HCT116 (cell line): ENCODE measurements around the gene C11orf68. TPM values are rescaled to one million over a fixed set of nuclear protein-coding genes. Genes with fewer than 3 reads are reported as not detected.

Source experiments
- ATAC-seq: fragments of 200-7000 bp; cut with Tn5 transposase; 2 replicates; pipeline ENCODE4 v1.9.1; 2020; ENCODE audit warnings: mild to moderate bottlenecking, moderate library complexity
- BruUV-seq: library from RNA; stranded (reverse); fragments of 400-500 nt; replicated peaks from 2 replicates; lab custom pipeline; 2021; lab: Mats Ljungman, UMichigan
- CTCF ChIA-PET: fragments of 300-600 bp; sonication (Branson Sonifier 250); formaldehyde crosslinking; loops from one replicate; lab custom pipeline; 2021; ENCODE audit warnings: antibody characterized with exemption; lab: Charles Lee
- POLR2A ChIA-PET: fragments of 300-600, 350-600 bp; sonication (Branson Sonifier 250); formaldehyde crosslinking; loops from one replicate; lab custom pipeline; 2021; ENCODE audit warnings: antibody characterized with exemption; lab: Charles Lee
- RAD21 ChIA-PET, 2 experiments: fragments of 300-600 bp; sonication (Branson Sonifier 250); formaldehyde crosslinking; loops; one replicate each; lab custom pipeline; 2023; ENCODE audit warnings: low total read pairs in 2 of 2; ENCODE audit not compliant: uncharacterized antibody in 2 of 2, unreplicated experiment in 2 of 2, low non-redundant PET in 1 of 2; lab: Charles Lee
- DNase-seq: peaks from one replicate; pipeline ENCODE4 v3.0.0-alpha.2; 2010; ENCODE audit warnings: low read depth, low spot score
- H2AFZ ChIP-seq: fragments of 200-600 bp; shearing (Covaris generic), sonication (generic); 2 replicates; pipeline ENCODE4 v1.6.1; 2017; ENCODE audit warnings: low read depth, mixed run types, mixed read lengths, antibody characterized with exemption, low read length; ENCODE audit not compliant: poor library complexity, severe bottlenecking
- H3K27ac ChIP-seq: 2 replicates; pipeline ENCODE4 v1.5.1; 2012; ENCODE audit warnings: low read depth, low read length
- H3K27me3 ChIP-seq: fragments of 200-600 bp; sonication (generic); 2 replicates; pipeline ENCODE4 v1.6.1; 2016; ENCODE audit warnings: mixed run types, low read length, mixed read lengths; ENCODE audit not compliant: insufficient read depth
- H3K36me3 ChIP-seq, 2 experiments: fragments of 200-500 bp in 1 of 2; fragments of 200-600 bp in 1 of 2; sonication (Bioruptor generic) in 1 of 2; sonication (generic) in 1 of 2; 2 replicates each; pipeline versions ENCODE4 v1.5.1 to v1.6.1; 2014 to 2016; ENCODE audit warnings: low read length in 2 of 2, inconsistent platforms in 1 of 2, mixed read lengths in 1 of 2, mixed run types in 1 of 2; ENCODE audit not compliant: insufficient read depth in 2 of 2, control insufficient read depth in 1 of 2
- H3K4me1 ChIP-seq, 2 experiments: fragments of 200-600 bp in 1 of 2; sonication (generic) in 1 of 2; 2 replicates each; pipeline versions ENCODE4 v1.5.1 to v1.6.1; 2012 to 2017; ENCODE audit warnings: low read length in 2 of 2, inconsistent platforms in 1 of 2, mild to moderate bottlenecking in 1 of 2, mixed read lengths in 1 of 2, mixed run types in 1 of 2, moderate library complexity in 1 of 2; ENCODE audit not compliant: insufficient read depth in 2 of 2, control insufficient read depth in 1 of 2
- H3K4me2 ChIP-seq: fragments of 200-600 bp; sonication (generic); 2 replicates; pipeline ENCODE4 v1.6.1; 2017; ENCODE audit warnings: mixed run types, low read length, mixed read lengths
- H3K4me3 ChIP-seq, 2 experiments: fragments of 200-600 bp in 1 of 2; sonication (generic) in 1 of 2; replicated peaks in 1 of 2; 2 replicates each; pipeline ENCODE4 v1.5.1; 2011 to 2016; ENCODE audit warnings: low read length in 2 of 2, control low read depth in 1 of 2, low read depth in 1 of 2, mild to moderate bottlenecking in 1 of 2, mixed read lengths in 1 of 2, mixed run types in 1 of 2
- H3K79me2 ChIP-seq: fragments of 200-600 bp; sonication (generic); 2 replicates; pipeline ENCODE4 v1.6.1; 2017; ENCODE audit warnings: mild to moderate bottlenecking, mixed run types, low read length, moderate library complexity, mixed read lengths; ENCODE audit not compliant: insufficient read depth
- H3K9ac ChIP-seq: fragments of 200-600 bp; sonication (generic); 2 replicates; pipeline ENCODE4 v1.6.1; 2016; ENCODE audit warnings: low read length, mixed read lengths
- H3K9me2 ChIP-seq: fragments of 200-600 bp; sonication (generic), shearing (Covaris generic); 2 replicates; pipeline ENCODE4 v1.6.1; 2017; ENCODE audit warnings: mixed run types, mild to moderate bottlenecking, moderate library complexity; ENCODE audit not compliant: insufficient read depth
- H3K9me3 ChIP-seq, 2 experiments: fragments of 200-500 bp in 1 of 2; fragments of 200-600 bp in 1 of 2; sonication (Bioruptor generic) in 1 of 2; sonication (generic) in 1 of 2; 2 replicates each; pipeline ENCODE4 v1.6.1; 2014 to 2017; ENCODE audit warnings: low read length in 2 of 2, mixed read lengths in 2 of 2, inconsistent platforms in 1 of 2, low read depth in 1 of 2, mild to moderate bottlenecking in 1 of 2, mixed run types in 1 of 2, moderate library complexity in 1 of 2; ENCODE audit not compliant: control insufficient read depth in 1 of 2, insufficient read depth in 1 of 2
- H4K20me1 ChIP-seq: fragments of 200-600 bp; sonication (generic), shearing (Covaris generic); 2 replicates; pipeline ENCODE4 v1.6.1; 2017; ENCODE audit warnings: mixed run types, mild to moderate bottlenecking, moderate library complexity; ENCODE audit not compliant: insufficient read depth
- EGR1 ChIP-seq: IDR thresholded peaks from 2 replicates; pipeline ENCODE4 v1.6.1; 2012; ENCODE audit warnings: low read depth
- ELF1 ChIP-seq: IDR thresholded peaks from 2 replicates; pipeline ENCODE4 v1.6.1; 2012; ENCODE audit warnings: low read depth, borderline replicate concordance
- FOSL1 ChIP-seq: IDR thresholded peaks from 2 replicates; pipeline ENCODE4 v1.6.1; 2012; ENCODE audit warnings: low read depth
- POLR2A ChIP-seq: IDR thresholded peaks from 2 replicates; pipeline ENCODE4 v1.7.0; 2011; ENCODE audit warnings: borderline replicate concordance; ENCODE audit not compliant: insufficient read depth, insufficient read length; ENCODE audit errors: extremely low read depth
- POLR2AphosphoS5 ChIP-seq: IDR thresholded peaks from 2 replicates; pipeline ENCODE4 v1.6.1; 2011; ENCODE audit warnings: mild to moderate bottlenecking, low read depth, low read length, moderate library complexity
- SP1 ChIP-seq: IDR thresholded peaks from 2 replicates; pipeline ENCODE4 v1.6.1; 2012; ENCODE audit warnings: low read depth
- TCF7L2 ChIP-seq: IDR thresholded peaks from 2 replicates; pipeline ENCODE4 v1.7.0; 2011; ENCODE audit warnings: borderline replicate concordance, inconsistent platforms; ENCODE audit not compliant: insufficient read depth, insufficient read length; ENCODE audit errors: extremely low read depth
- YY1 ChIP-seq: IDR thresholded peaks from 2 replicates; pipeline ENCODE4 v1.6.1; 2011; ENCODE audit warnings: low read length, low read depth, moderate library complexity, mild to moderate bottlenecking; ENCODE audit not compliant: insufficient replicate concordance; ENCODE audit errors: extremely low read depth
- ZFX ChIP-seq: fragments of 450-650 bp; IDR thresholded peaks from 2 replicates; pipeline ENCODE4 v1.6.1; 2017
- intact Hi-C: fragments of 100-400 bp; cut with micrococcal nuclease; formaldehyde crosslinking; loops from 2 replicates; pipeline ENCODE4 v1.10.0; 2022
- total RNA-seq: library from RNA; stranded (reverse); gene quantifications from one replicate; pipeline ENCODE4 v1.2.1, GENCODE V29; 2021; ENCODE audit not compliant: unreplicated experiment
- TF ChIP-seq, protein P1 (sequence below): IDR thresholded peaks from 2 replicates; pipeline ENCODE4 v1.6.1; 2011; ENCODE audit warnings: mild to moderate bottlenecking, low read length, moderate library complexity; ENCODE audit not compliant: insufficient replicate concordance; ENCODE audit errors: extremely low read depth

Gene C11orf68
- total RNA-seq, 1 experiment from 2014 or later: 49.8 TPM

DNA sequence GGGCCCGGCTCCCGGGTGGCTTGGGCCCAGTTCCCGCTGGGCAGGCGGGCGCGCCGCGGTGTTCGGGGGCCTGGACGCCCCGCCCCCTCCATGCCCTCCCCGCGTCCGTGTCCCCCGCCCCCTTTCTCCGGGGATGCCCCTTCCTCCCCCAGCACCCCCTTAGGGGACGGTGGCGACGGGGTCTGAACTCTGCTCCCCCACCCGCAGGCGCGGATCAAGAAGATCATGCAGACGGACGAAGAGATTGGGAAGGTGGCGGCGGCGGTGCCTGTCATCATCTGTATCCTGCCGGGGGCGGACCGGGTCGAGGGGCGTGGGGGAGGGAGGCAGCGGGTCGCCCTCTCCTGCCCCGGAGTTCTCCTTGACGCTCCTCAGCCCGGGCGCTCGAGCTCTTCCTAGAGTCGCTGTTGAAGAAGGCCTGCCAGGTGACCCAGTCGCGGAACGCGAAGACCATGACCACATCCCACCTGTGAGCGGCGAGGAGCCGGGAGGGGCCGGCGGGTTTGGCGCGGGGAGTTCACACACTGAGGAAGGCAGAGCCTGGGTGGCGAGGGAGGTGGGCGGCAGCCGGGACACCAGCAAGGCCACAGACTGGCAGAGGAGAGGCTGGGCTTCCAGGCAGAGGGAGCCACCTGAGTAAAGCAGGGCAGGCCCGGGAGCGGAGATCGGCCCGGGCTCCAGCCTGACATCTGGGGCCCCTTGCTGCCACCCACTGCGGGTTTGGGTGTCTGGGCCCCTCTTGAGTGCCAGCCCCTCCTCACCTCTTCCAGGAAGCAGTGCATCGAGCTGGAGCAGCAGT, 910 bp upstream of the C11orf68 start:
- no peaks in the 10 kb centered on the region for H4K20me1 ChIP-seq
- peaks cover 35 to 47% of the 10 kb centered on the region in 2 experiments for H3K4me1 ChIP-seq
- H3K9me3 ChIP-seq: no peaks in the 10 kb centered on the region
- intact Hi-C loops: no loop called here
- H3K9me2 ChIP-seq: no peaks in the 10 kb centered on the region
- DNase-seq: no peak
- CTCF ChIA-PET: interaction anchor here (1.2 kb wide), 1 partner anchor 31 kb away, joined by 4 read pairs; the partner anchor contains the start of gene FIBP
- H3K36me3 ChIP-seq: peaks cover 5 to 27% of the 10 kb centered on the region in 2 experiments; a peak in 3 of 4 replicates
- no peak overlapping the region for H2AFZ ChIP-seq
- peak overlapping the region; percentile 71 for H3K27ac ChIP-seq
- ATAC-seq: peak; percentile 24
- peak overlapping the region; percentile 96 for H3K4me2 ChIP-seq
- peak overlapping the region; percentile 80 for H3K9ac ChIP-seq
- H3K79me2 ChIP-seq: peaks cover 44% of the 10 kb centered on the region
- TF ChIP-seq YY1 (no peak), ELF1 (no peak), SP1 (no peak), POLR2AphosphoS5 (no peak), FOSL1 (no peak), POLR2A (no peak)
- peak overlapping the region; percentile 74 to 94 for H3K4me3 ChIP-seq
- BruUV-seq: no TSS peak
- RAD21 ChIA-PET: no interaction called here
- H3K27me3 ChIP-seq: no peaks in the 10 kb centered on the region
- POLR2A ChIA-PET: interaction anchor here (0.6 kb wide), 1 partner anchor 29 kb away, joined by 3 read pairs; the partner anchor contains the start of gene CCDC85B

DNA sequence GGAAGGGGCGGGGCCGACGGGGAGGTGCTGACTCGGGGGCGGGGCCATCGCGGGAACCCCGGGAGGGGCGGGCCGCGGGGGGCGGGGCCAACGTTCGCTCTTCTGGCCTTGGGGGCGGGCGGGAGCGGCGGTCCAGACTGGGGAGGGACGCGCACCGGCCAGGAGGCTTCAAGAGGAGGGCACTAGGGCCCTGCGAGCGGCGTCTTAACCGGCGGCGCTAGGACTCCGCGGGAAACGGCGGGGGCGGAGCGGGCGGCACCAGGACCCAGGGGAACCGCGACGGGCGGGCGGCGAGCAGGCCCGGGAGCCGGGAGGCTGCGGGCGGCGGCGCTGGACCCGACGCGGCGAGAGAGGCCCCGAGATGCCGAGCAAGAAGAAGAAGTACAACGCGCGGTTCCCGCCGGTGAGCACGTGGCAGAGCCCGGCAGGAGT, 295 bp upstream of the C11orf68 start, which contains the start of gene DRAP1:
DRAP1 (plus strand) TSS at position 286 of the 432 bp plus-strand sequence; CDS start at position 362, 76 bp downstream.
- H3K9me2 ChIP-seq: no peaks in the 10 kb centered on the region
- H3K4me1 ChIP-seq: peaks cover 39 to 53% of the 10 kb centered on the region in 2 experiments
- H2AFZ ChIP-seq: no peak within 1 kb of the TSS
- RAD21 ChIA-PET: no interaction called here
- no peaks in the 10 kb centered on the region for H3K9me3 ChIP-seq
- peaks cover 44% of the 10 kb centered on the region for H3K79me2 ChIP-seq
- peaks cover 5 to 27% of the 10 kb centered on the region in 2 experiments; a peak in 3 of 4 replicates for H3K36me3 ChIP-seq
- ATAC-seq: peak; percentile 75
- CTCF ChIA-PET: no interaction called here
- H4K20me1 ChIP-seq: no peaks in the 10 kb centered on the region
- H3K9ac ChIP-seq: peak within 1 kb of the TSS; percentile 99
- BruUV-seq: no TSS peak
- H3K4me3 ChIP-seq: peak within 1 kb of the TSS; percentile 94 to 95
- H3K27me3 ChIP-seq: no peaks in the 10 kb centered on the region
- H3K4me2 ChIP-seq: peak within 1 kb of the TSS; percentile 96
- DNase-seq: peak; percentile 92
- TF ChIP-seq, protein P1, sequence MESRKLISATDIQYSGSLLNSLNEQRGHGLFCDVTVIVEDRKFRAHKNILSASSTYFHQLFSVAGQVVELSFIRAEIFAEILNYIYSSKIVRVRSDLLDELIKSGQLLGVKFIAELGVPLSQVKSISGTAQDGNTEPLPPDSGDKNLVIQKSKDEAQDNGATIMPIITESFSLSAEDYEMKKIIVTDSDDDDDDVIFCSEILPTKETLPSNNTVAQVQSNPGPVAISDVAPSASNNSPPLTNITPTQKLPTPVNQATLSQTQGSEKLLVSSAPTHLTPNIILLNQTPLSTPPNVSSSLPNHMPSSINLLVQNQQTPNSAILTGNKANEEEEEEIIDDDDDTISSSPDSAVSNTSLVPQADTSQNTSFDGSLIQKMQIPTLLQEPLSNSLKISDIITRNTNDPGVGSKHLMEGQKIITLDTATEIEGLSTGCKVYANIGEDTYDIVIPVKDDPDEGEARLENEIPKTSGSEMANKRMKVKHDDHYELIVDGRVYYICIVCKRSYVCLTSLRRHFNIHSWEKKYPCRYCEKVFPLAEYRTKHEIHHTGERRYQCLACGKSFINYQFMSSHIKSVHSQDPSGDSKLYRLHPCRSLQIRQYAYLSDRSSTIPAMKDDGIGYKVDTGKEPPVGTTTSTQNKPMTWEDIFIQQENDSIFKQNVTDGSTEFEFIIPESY: peak; percentile 83
- peak; percentile 43 for TF ChIP-seq TCF7L2
- TF ChIP-seq EGR1: no peak
- 0 out of 2 replicates have a peak, but pooled peaks have one; percentile 36 for TF ChIP-seq ZFX
- POLR2A ChIA-PET: interaction anchor here (0.6 kb wide), 1 partner anchor 29 kb away, joined by 3 read pairs; the partner anchor contains the start of gene CCDC85B
- intact Hi-C loops: no loop called here
- H3K27ac ChIP-seq: peak within 1 kb of the TSS; percentile 95
